Measurements from ENCODE around the gene TULP1. TPM values are rescaled to one million over a fixed set of nuclear protein-coding genes. Genes with fewer than 3 reads are reported as not detected.

Gene TULP1
- total RNA-seq, 4 donors from 2014 or later: 0.60 TPM; not detected in 3

GRCh38 chr6:35473850-35474130 is 38.9 kb downstream of the TULP1 start:
- H3K9me3 ChIP-seq: no peaks in the 10 kb centered on the region
- H3K27ac ChIP-seq: no peak overlapping the region
- TF ChIP-seq EP300 (IDR thresholded peaks at IDR 0.05): no peak
- no peak for TF ChIP-seq CTCF (IDR thresholded peaks at IDR 0.05)
- TF ChIP-seq POLR2A (IDR thresholded peaks at IDR 0.05): no peak
- H3K27me3 ChIP-seq: no peaks in the 10 kb centered on the region
- H3K36me3 ChIP-seq: peaks cover 0 to 88% (median 6%) of the 10 kb centered on the region in 3 donors
- peaks cover 0 to 34% (median 2%) of the 10 kb centered on the region in 4 donors for H3K4me1 ChIP-seq
- no peak for DNase-seq (ENCODE audit: low spot score in 2 of 2)
- no peak overlapping the region for H3K4me3 ChIP-seq

GRCh38 chr6:35473075-35473849 is 39.4 kb downstream of the TULP1 start:
- Histone ChIP-seq H3K36me3 (peaks cover 0 to 84% (median 6%) of the 10 kb centered on the region in 3 donors), H3K27ac (no peak overlapping the region), H3K27me3 (no peaks in the 10 kb centered on the region), H3K4me3 (no peak overlapping the region), H3K9me3 (no peaks in the 10 kb centered on the region), H3K4me1 (peaks cover 0 to 34% (median 2%) of the 10 kb centered on the region in 4 donors)
- 82 to 84% methylated on average over 8 of the region's 9 CpGs for WGBS, 2 donors
- DNase-seq (ENCODE audit: low spot score in 2 of 2): no peak
- TF ChIP-seq CTCF (IDR thresholded peaks at IDR 0.05) (no peak), POLR2A (IDR thresholded peaks at IDR 0.05) (no peak), EP300 (IDR thresholded peaks at IDR 0.05) (no peak)

- H3K27me3 ChIP-seq: no peaks in the 10 kb centered on the region
- TF ChIP-seq POLR2A (IDR thresholded peaks at IDR 0.05): no peak
- no peak for TF ChIP-seq CTCF (IDR thresholded peaks at IDR 0.05)
- TF ChIP-seq EP300 (IDR thresholded peaks at IDR 0.05): no peak
- WGBS, 2 donors: 48 to 52% methylated on average over 8 of the region's 8 CpGs
- H3K9me3 ChIP-seq: no peaks in the 10 kb centered on the region
- H3K4me3 ChIP-seq: no peak overlapping the region
- DNase-seq (ENCODE audit: low spot score in 2 of 2): no peak
- H3K36me3 ChIP-seq: peaks cover 0 to 72% (median 6%) of the 10 kb centered on the region in 3 donors
- peak overlapping the region in 3 of 4 donors; percentile 11 to 34 (median 19) for H3K27ac ChIP-seq
- peaks cover 0 to 38% (median 3%) of the 10 kb centered on the region in 4 donors for H3K4me1 ChIP-seq
These were observed 40.8 kb downstream of the TULP1 start for GRCh38 chr6:35471836-35472345.

GRCh38 chr6:35470663-35471120 is 42.0 kb downstream of the TULP1 start:
- peak overlapping the region in 2 of 4 donors; percentile 8 to 86 for H3K27ac ChIP-seq
- 68 to 75% methylated on average over 3 of the region's 3 CpGs for WGBS, 2 donors
- H3K36me3 ChIP-seq: peaks cover 0 to 69% (median 6%) of the 10 kb centered on the region in 3 donors

More at GRCh38 chr6:35470663-35471120, 42.0 kb downstream of the TULP1 start:
- H3K27me3 ChIP-seq: no peaks in the 10 kb centered on the region
- no peaks in the 10 kb centered on the region for H3K9me3 ChIP-seq
- no peak for TF ChIP-seq CTCF (IDR thresholded peaks at IDR 0.05)
- no peak for TF ChIP-seq EP300 (IDR thresholded peaks at IDR 0.05)
- no peak for TF ChIP-seq POLR2A (IDR thresholded peaks at IDR 0.05)
- peaks cover 0 to 38% (median 3%) of the 10 kb centered on the region in 4 donors for H3K4me1 ChIP-seq
- no peak for DNase-seq (ENCODE audit: low spot score in 2 of 2)
- H3K4me3 ChIP-seq: no peak overlapping the region
